NCI-H2081 treated with DMSO at 0.1 percent for 48 hours (cell line): ENCODE results near the gene LGR5.
A peak's percentile ranks its signal among the peaks of the same experiment; 100 is the strongest.

Experiments
- DNase-seq: peaks from one replicate; lab custom pipeline; 2025; lab: John Stamatoyannopoulos, UW

Gene LGR5

GRCh38 chr12:71439362-71439612 lies 311 bp upstream of the LGR5 start:
- no peak for DNase-seq

- no peak for DNase-seq
These were observed 756 bp downstream of the LGR5 start for GRCh38 chr12:71440345-71440762.

- no peak for DNase-seq
These were observed 1.5 kb downstream of the LGR5 start for GRCh38 chr12:71440763-71441748.

GRCh38 chr12:71441836-71442566 lies 2.4 kb downstream of the LGR5 start:
- DNase-seq, result no peak

GRCh38 chr12:71442567-71442931 lies 3.0 kb downstream of the LGR5 start:
- DNase-seq, result no peak

GRCh38 chr12:71445071-71445470 lies 5.5 kb downstream of the LGR5 start:
- no peak for DNase-seq

GRCh38 chr12:71447691-71448132 lies 8.1 kb downstream of the LGR5 start:
- DNase-seq, result no peak

- no peak for DNase-seq
These were observed 8.6 kb downstream of the LGR5 start for GRCh38 chr12:71448150-71448581.

GRCh38 chr12:71449373-71450070 lies 9.9 kb downstream of the LGR5 start:
- no peak for DNase-seq

- no peak for DNase-seq
These were observed 12.4 kb downstream of the LGR5 start for GRCh38 chr12:71452006-71452405.

- DNase-seq, result peak; percentile 96
These were observed 15.6 kb downstream of the LGR5 start for GRCh38 chr12:71455028-71455737.

- DNase-seq, result peak; percentile 85
These were observed 16.7 kb downstream of the LGR5 start for GRCh38 chr12:71456316-71456715.

- no peak for DNase-seq
These were observed 17.4 kb downstream of the LGR5 start for GRCh38 chr12:71456990-71457389.

- DNase-seq, result no peak
These were observed 20.7 kb downstream of the LGR5 start for GRCh38 chr12:71460318-71460717.

- no peak for DNase-seq
These were observed 21.4 kb downstream of the LGR5 start for GRCh38 chr12:71460850-71461609.

- DNase-seq, result no peak
These were observed 22.3 kb downstream of the LGR5 start for GRCh38 chr12:71461787-71462328.

- DNase-seq, result no peak
These were observed 26.2 kb downstream of the LGR5 start for GRCh38 chr12:71465796-71466195.

GRCh38 chr12:71469258-71469750 lies 29.7 kb downstream of the LGR5 start:
- no peak for DNase-seq

GRCh38 chr12:71472441-71472911 lies 32.9 kb downstream of the LGR5 start:
- no peak for DNase-seq

- no peak for DNase-seq
These were observed 35.2 kb downstream of the LGR5 start for GRCh38 chr12:71474791-71475190.

- no peak for DNase-seq
These were observed 35.7 kb downstream of the LGR5 start for GRCh38 chr12:71475280-71475679.
